GM18502 (cell line): ENCODE data around the gene BANP.
"Not testable (repeated sequence)": the region's sequence is repeated elsewhere in the genome, so short reads cannot be mapped to it uniquely, and the experiment has no call there.

Experiments used
- ATAC-seq: cut with Tn5 transposase; IDR thresholded peaks from one replicate; pipeline ENCODE4 v1.9.1; 2021; ENCODE audit warnings: mild to moderate bottlenecking; ENCODE audit not compliant: unreplicated experiment, poor library complexity

BANP gene

GRCh38 chr16:88009563-88010342, 58.5 kb downstream of the BANP start:
- no peak for ATAC-seq

- no peak for ATAC-seq
Measured at GRCh38 chr16:88010343-88010967, 59.2 kb downstream of the BANP start.

- no peak for ATAC-seq
Measured at GRCh38 chr16:88010968-88011483, 59.8 kb downstream of the BANP start.

GRCh38 chr16:88012360-88012759, 61.1 kb downstream of the BANP start:
- no peak for ATAC-seq

GRCh38 chr16:88013091-88013609, 61.9 kb downstream of the BANP start:
- no peak for ATAC-seq

- no peak for ATAC-seq
Measured at GRCh38 chr16:88013766-88014251, 62.6 kb downstream of the BANP start.

GRCh38 chr16:88014252-88014781, 63.1 kb downstream of the BANP start:
- no peak for ATAC-seq

GRCh38 chr16:88014954-88015805, 63.9 kb downstream of the BANP start:
- ATAC-seq, result no peak

GRCh38 chr16:88015806-88016140, 64.5 kb downstream of the BANP start:
- no peak for ATAC-seq

GRCh38 chr16:88016386-88016785, 65.2 kb downstream of the BANP start:
- ATAC-seq, result not testable (repeated sequence)

- ATAC-seq, result no peak
Measured at GRCh38 chr16:88016964-88017363, 65.7 kb downstream of the BANP start.

- ATAC-seq, result no peak
Measured at GRCh38 chr16:88017587-88018101, 66.4 kb downstream of the BANP start.

- not testable (repeated sequence) for ATAC-seq
Measured at GRCh38 chr16:88018382-88018781, 67.1 kb downstream of the BANP start.

- ATAC-seq, result not testable (repeated sequence)
Measured at GRCh38 chr16:88019041-88019820, 68.0 kb downstream of the BANP start.

- no peak for ATAC-seq
Measured at GRCh38 chr16:88019821-88020515, 68.7 kb downstream of the BANP start.

- ATAC-seq, result no peak
Measured at GRCh38 chr16:88020516-88020885, 69.3 kb downstream of the BANP start.

- not testable (repeated sequence) for ATAC-seq
Measured at GRCh38 chr16:88021041-88021970, 70.1 kb downstream of the BANP start.
